SK-N-SH (cell line): ENCODE results near the gene KRTAP12-1. TPM values are rescaled to one million over a fixed set of nuclear protein-coding genes. Genes with fewer than 3 reads are reported as not detected.

Experiments
- CTCF ChIA-PET: fragments of 300-600, 350-600 bp; formaldehyde crosslinking; extraction: SDS; loops from one replicate; lab custom pipeline; 2021; lab: Yijun Ruan, JAX
- POLR2A ChIA-PET: fragments of 350-600 bp; sonication (Branson Sonifier 250); formaldehyde crosslinking; extraction: SDS; loops from one replicate; lab custom pipeline; 2020; ENCODE audit warnings: antibody characterized with exemption, inconsistent platforms; lab: Yijun Ruan, JAX
- DNase-seq: peaks from one replicate; pipeline ENCODE4 v3.0.0; 2012
- H2AFZ ChIP-seq: fragments of 200-600 bp; sonication (generic); 2 replicates; pipeline ENCODE4 v1.8.1; 2016; ENCODE audit warnings: antibody characterized with exemption, mild to moderate bottlenecking, low read depth
- H3F3A ChIP-seq: fragments of 200-600 bp; sonication (generic); replicated peaks from 2 replicates; pipeline ENCODE3; 2016; ENCODE audit warnings: antibody characterized with exemption, mild to moderate bottlenecking; ENCODE audit not compliant: insufficient read depth
- H3K27ac ChIP-seq, 2 experiments: fragments of 200-500 bp in 1 of 2; fragments of 200-600 bp in 1 of 2; sonication (Bioruptor generic) in 1 of 2; sonication (generic), shearing (Covaris generic) in 1 of 2; 2 replicates each; pipeline versions ENCODE4 v1.5.1 to v1.6.1; 2014 to 2016; ENCODE audit warnings: low read depth in 2 of 2, inconsistent platforms in 1 of 2, low read length in 1 of 2, mild to moderate bottlenecking in 1 of 2, mixed read lengths in 1 of 2
- H3K27me3 ChIP-seq: fragments of 200-600 bp; sonication (generic), shearing (Covaris generic); 2 replicates; pipeline ENCODE4 v1.6.1; 2016; ENCODE audit warnings: mixed run types; ENCODE audit not compliant: insufficient read depth
- H3K36me3 ChIP-seq, 2 experiments: fragments of 200-500 bp in 1 of 2; fragments of 200-600 bp in 1 of 2; sonication (Bioruptor generic) in 1 of 2; sonication (generic) in 1 of 2; replicated peaks in 1 of 2; 2 replicates each; pipeline versions ENCODE3 to v1.5.1; 2014 to 2016; ENCODE audit warnings: low read length in 1 of 2, mild to moderate bottlenecking in 1 of 2; ENCODE audit not compliant: insufficient read depth in 2 of 2, control insufficient read depth in 1 of 2
- H3K4me1 ChIP-seq, 2 experiments: fragments of 200-500 bp in 1 of 2; fragments of 200-600 bp in 1 of 2; sonication (Bioruptor generic) in 1 of 2; sonication (generic), shearing (Covaris generic) in 1 of 2; 2 replicates each; pipeline versions ENCODE4 v1.5.1 to v1.6.1; 2014 to 2016; ENCODE audit warnings: low read depth in 1 of 2, low read length in 1 of 2, mixed run types in 1 of 2; ENCODE audit not compliant: insufficient read depth in 2 of 2, control insufficient read depth in 1 of 2
- H3K4me2 ChIP-seq: fragments of 200-600 bp; sonication (generic), shearing (Covaris generic); 2 replicates; pipeline ENCODE4 v1.6.1; 2017; ENCODE audit warnings: mixed run types
- H3K4me3 ChIP-seq, 2 experiments: fragments of 200-500 bp in 1 of 2; fragments of 200-600 bp in 1 of 2; sonication (Bioruptor generic) in 1 of 2; sonication (generic), shearing (Covaris generic) in 1 of 2; 2 replicates each; pipeline versions ENCODE4 v1.5.1 to v1.8.1; 2014 to 2016; ENCODE audit warnings: low read depth in 2 of 2, inconsistent platforms in 1 of 2, low read length in 1 of 2, mild to moderate bottlenecking in 1 of 2, mixed read lengths in 1 of 2, moderate library complexity in 1 of 2
- H3K79me2 ChIP-seq: fragments of 200-600 bp; sonication (generic); 2 replicates; pipeline ENCODE4 v1.8.1; 2017; ENCODE audit warnings: mild to moderate bottlenecking; ENCODE audit not compliant: insufficient read depth
- H3K9ac ChIP-seq: fragments of 200-600 bp; sonication (generic); 2 replicates; pipeline ENCODE4 v1.6.1; 2017; ENCODE audit warnings: mixed run types
- H3K9me2 ChIP-seq: fragments of 200-600 bp; sonication (generic); 2 replicates; pipeline ENCODE4 v1.6.1; 2017; ENCODE audit warnings: mixed run types
- H3K9me3 ChIP-seq: fragments of 200-600 bp; sonication (generic); 2 replicates; pipeline ENCODE4 v1.6.1; 2017; ENCODE audit warnings: mixed run types, mild to moderate bottlenecking, moderate library complexity
- H4K20me1 ChIP-seq: fragments of 200-600 bp; sonication (generic); 2 replicates; pipeline ENCODE4 v1.6.1; 2017; ENCODE audit warnings: mild to moderate bottlenecking, mixed run types; ENCODE audit not compliant: insufficient read depth
- CTCF ChIP-seq: fragments of 200-600 bp; sonication (generic); IDR thresholded peaks from 2 replicates; pipeline ENCODE4 v1.6.1; 2017; ENCODE audit warnings: antibody characterized with exemption, mild to moderate bottlenecking, moderate library complexity
- EZH2phosphoT487 ChIP-seq: fragments of 200-600 bp; sonication (generic); IDR thresholded peaks from 2 replicates; pipeline ENCODE4 v1.6.1; 2017; ENCODE audit warnings: low read depth, mixed run types, mild to moderate bottlenecking, antibody characterized with exemption, moderate library complexity, borderline replicate concordance
- FOSL2 ChIP-seq: IDR thresholded peaks from 2 replicates; pipeline ENCODE4 v1.4.0; 2012; ENCODE audit warnings: low read depth, mild to moderate bottlenecking, moderate library complexity, borderline replicate concordance
- RXRA ChIP-seq: IDR thresholded peaks from 2 replicates; pipeline ENCODE4 v1.4.0; 2012; ENCODE audit warnings: low read depth, mild to moderate bottlenecking, borderline replicate concordance
- ZBTB33 ChIP-seq: IDR thresholded peaks from 2 replicates; pipeline ENCODE4 v1.4.0; 2012; ENCODE audit warnings: low read depth, borderline replicate concordance
- WGBS: methylation state at CpG from one replicate; pipeline ENCODE4 v1.1.6; 2017; ENCODE audit warnings: low lambda C conversion rate; 5-methylcytosine and 5-hydroxymethylcytosine counted together
- polyA plus RNA-seq, 3 experiments: library from polyadenylated mRNA; depleted of rRNA; stranded (reverse); fragments of >200 nt; gene quantifications; 2 replicates each; pipeline ENCODE4 v1.2.3, GENCODE V29; 2012
- small RNA-seq, 7 experiments: library from RNA; depleted of rRNA; stranded (forward); fragments of <200 nt; gene quantifications; one replicate each; pipeline ENCODE3, GENCODE V24; 2012

Gene KRTAP12-1
- polyA plus RNA-seq, 1 of the 3 experiments (the other 2 are of a cell fraction): not detected

GRCh38 chr21:44632067-44632466 is 49.9 kb downstream of the KRTAP12-1 start:
- H4K20me1 ChIP-seq: no peaks in the 10 kb centered on the region
- no peaks in the 10 kb centered on the region; a peak in 1 of 4 replicates for H3K4me1 ChIP-seq
- TF ChIP-seq ZBTB33: no peak
- TF ChIP-seq CTCF: no peak
- TF ChIP-seq EZH2phosphoT487: no peak
- TF ChIP-seq FOSL2: no peak
- TF ChIP-seq RXRA: no peak
- ChIA-PET POLR2A (no interaction called here), CTCF (no interaction called here)
- H3K79me2 ChIP-seq: no peaks in the 10 kb centered on the region
- no peak overlapping the region for H3K4me3 ChIP-seq
- H3K9me2 ChIP-seq: no peaks in the 10 kb centered on the region
- H3K36me3 ChIP-seq: no peaks in the 10 kb centered on the region
- WGBS: 24% methylated on average over 1 of the region's 1 CpG
- H3K27ac ChIP-seq: no peak overlapping the region
- H3K9me3 ChIP-seq: 0 out of 2 replicates have a peak, but pooled peaks cover 6% of the 10 kb centered on the region
- H3K4me2 ChIP-seq: no peak overlapping the region
- no peak for DNase-seq
- no peak overlapping the region for H3K9ac ChIP-seq
- H3F3A ChIP-seq: no peaks in the 10 kb centered on the region
- peaks cover 8% of the 10 kb centered on the region; the same call in 1 of the 2 replicates for H3K27me3 ChIP-seq
- no peak overlapping the region for H2AFZ ChIP-seq

Small RNAs within 50 kb of the gene (small RNA-seq; reads per million reads assigned to genes)
- 0 reads per million in 7 experiments for gene KRTAP12-6P

Other genes with a start within 250 kb of the KRTAP12-1 start
- gene LRRC3, start 226.7 kb downstream of the KRTAP12-1 start, polyA plus RNA-seq (2012; rRNA removed): 1.9 and 2.3 TPM in 2 replicates
- not detected in 2 replicates for gene KRTAP10-1, start 142.0 kb downstream of the KRTAP12-1 start, polyA plus RNA-seq (2012; rRNA removed)
- gene KRTAP10-2, start 130.7 kb downstream of the KRTAP12-1 start, polyA plus RNA-seq (2012; rRNA removed): not detected in 2 replicates
- gene KRTAP10-3, start 123.4 kb downstream of the KRTAP12-1 start, polyA plus RNA-seq (2012; rRNA removed): not detected in 2 replicates
- not detected in 2 replicates for gene KRTAP10-4, start 108.4 kb downstream of the KRTAP12-1 start, polyA plus RNA-seq (2012; rRNA removed)
- not detected in 2 replicates for gene KRTAP10-5, start 101.6 kb downstream of the KRTAP12-1 start, polyA plus RNA-seq (2012; rRNA removed)
- gene KRTAP10-6, start 89.7 kb downstream of the KRTAP12-1 start, polyA plus RNA-seq (2012; rRNA removed): not detected in 2 replicates
- not detected in 2 replicates for gene KRTAP10-7, start 81.6 kb downstream of the KRTAP12-1 start, polyA plus RNA-seq (2012; rRNA removed)
- not detected in 2 replicates for gene KRTAP10-8, start 70.1 kb downstream of the KRTAP12-1 start, polyA plus RNA-seq (2012; rRNA removed)
- not detected in 2 replicates for gene KRTAP10-9, start 55.1 kb downstream of the KRTAP12-1 start, polyA plus RNA-seq (2012; rRNA removed)
- gene KRTAP10-10, start 44.8 kb downstream of the KRTAP12-1 start, polyA plus RNA-seq (2012; rRNA removed): not detected in 2 replicates
- not detected in 2 replicates for gene KRTAP10-11, start 35.7 kb downstream of the KRTAP12-1 start, polyA plus RNA-seq (2012; rRNA removed)
- gene KRTAP12-4, start 27.5 kb downstream of the KRTAP12-1 start, polyA plus RNA-seq (2012; rRNA removed): not detected in 2 replicates
- gene KRTAP12-3, start 24.2 kb downstream of the KRTAP12-1 start, polyA plus RNA-seq (2012; rRNA removed): not detected in 2 replicates
- not detected in 2 replicates for gene KRTAP12-2, start 15.2 kb downstream of the KRTAP12-1 start, polyA plus RNA-seq (2012; rRNA removed)
- gene KRTAP10-12, start 15.0 kb upstream of the KRTAP12-1 start, polyA plus RNA-seq (2012; rRNA removed): not detected in 2 replicates
- gene TSPEAR, start 29.4 kb upstream of the KRTAP12-1 start, polyA plus RNA-seq (2012; rRNA removed): 0.03 and 0.08 TPM in 2 replicates
- 129 and 149 TPM in 2 replicates for gene UBE2G2, start 119.7 kb upstream of the KRTAP12-1 start, polyA plus RNA-seq (2012; rRNA removed)
- gene SUMO3, start 135.9 kb upstream of the KRTAP12-1 start, polyA plus RNA-seq (2012; rRNA removed): 89.0 and 125 TPM in 2 replicates
- gene PTTG1IP, start 191.5 kb upstream of the KRTAP12-1 start, polyA plus RNA-seq (2012; rRNA removed): 171 and 196 TPM in 2 replicates
- 0.67 and 0.77 TPM in 2 replicates for gene ITGB2, start 238.7 kb upstream of the KRTAP12-1 start, polyA plus RNA-seq (2012; rRNA removed)